ENCODE data around the gene BIRC3. TPM values are rescaled to one million over a fixed set of nuclear protein-coding genes. Genes with fewer than 3 reads are reported as not detected.
"Not testable (repeated sequence)": the region's sequence is repeated elsewhere in the genome, so short reads cannot be mapped to it uniquely, and the experiment has no call there.

Gene BIRC3
- total and polyA plus RNA-seq, 8 donors: 4.8 to 47.3 (median 8.2) TPM

GRCh38 chr11:102361086-102362031 is 44.1 kb downstream of the BIRC3 start:
- intact Hi-C loops (cut with DNase I): loop anchor here in 1 of 3 donors (10.0 kb wide), 1 partner anchor 133 kb away; no protein-coding TSS in a partner anchor
- TF ChIP-seq CTCF (IDR thresholded peaks at IDR 0.05): no peak
- 91 to 94% methylated on average over 5 of the region's 5 CpGs for WGBS, 2 donors
- FAIRE-seq (no peak), ATAC-seq (peak in 1 of 4 donors; percentile 18), DNase-seq (no peak)
- H3K27me3 ChIP-seq: no peaks in the 10 kb centered on the region
- peaks cover 0 to 36% (median 15%) of the 10 kb centered on the region in 3 donors for H3K36me3 ChIP-seq
- no peak overlapping the region for H3K27ac ChIP-seq
- no peaks in the 10 kb centered on the region for H3K9me3 ChIP-seq
- no peak overlapping the region for H3K4me3 ChIP-seq
- peaks cover 0 to 8% (median 0%) of the 10 kb centered on the region in 3 donors for H3K4me1 ChIP-seq

GRCh38 chr11:102364991-102365390 is 47.7 kb downstream of the BIRC3 start:
- ATAC-seq: no peak
- no peak overlapping the region for H3K4me3 ChIP-seq
- no peaks in the 10 kb centered on the region for H3K4me1 ChIP-seq
- H3K27me3 ChIP-seq: no peaks in the 10 kb centered on the region
- TF ChIP-seq CTCF (IDR thresholded peaks at IDR 0.05): no peak
- H3K27ac ChIP-seq: no peak overlapping the region
- intact Hi-C loops (cut with DNase I): loop anchor here in 1 of 3 donors (10.0 kb wide), 1 partner anchor 130 kb away; no protein-coding TSS in a partner anchor
- FAIRE-seq: no peak
- DNase-seq: no peak
- H3K9me3 ChIP-seq: no peaks in the 10 kb centered on the region
- peaks cover 0 to 51% (median 19%) of the 10 kb centered on the region in 3 donors for H3K36me3 ChIP-seq
- WGBS, 2 donors: 72 to 87% methylated on average over 1 of the region's 1 CpG

- no peak for DNase-seq
- no peak for FAIRE-seq
- WGBS, 2 donors: 31 to 32% methylated on average over 6 of the region's 6 CpGs
These were observed 50.1 kb downstream of the BIRC3 start for GRCh38 chr11:102367364-102367763.

GRCh38 chr11:102368472-102368871 is 51.2 kb downstream of the BIRC3 start:
- TF ChIP-seq CTCF (IDR thresholded peaks at IDR 0.05): no peak
- Histone ChIP-seq H3K36me3 (peaks cover 0 to 41% (median 12%) of the 10 kb centered on the region in 3 donors), H3K27me3 (no peaks in the 10 kb centered on the region), H3K27ac (no peak overlapping the region), H3K4me1 (no peaks in the 10 kb centered on the region), H3K9me3 (no peaks in the 10 kb centered on the region), H3K4me3 (no peak overlapping the region)
- DNase-seq (no peak), ATAC-seq (no peak), FAIRE-seq (no peak)
- WGBS, 2 donors: 96 to 97% methylated on average over 3 of the region's 3 CpGs
- intact Hi-C loops (cut with DNase I): loop anchor here in 1 of 3 donors (10.0 kb wide), 1 partner anchor 126 kb away; no protein-coding TSS in a partner anchor

More at GRCh38 chr11:102367364-102367763, 50.1 kb downstream of the BIRC3 start:
- no peaks in the 10 kb centered on the region for H3K4me1 ChIP-seq
- peak overlapping the region in 2 of 4 donors; percentile 28 for H3K27ac ChIP-seq
- TF ChIP-seq CTCF (IDR thresholded peaks at IDR 0.05): no peak
- H3K27me3 ChIP-seq: no peaks in the 10 kb centered on the region
- intact Hi-C loops (cut with DNase I): loop anchor here in 1 of 3 donors (10.0 kb wide), 1 partner anchor 127 kb away; no protein-coding TSS in a partner anchor
- H3K36me3 ChIP-seq: peaks cover 0 to 47% (median 18%) of the 10 kb centered on the region in 3 donors
- no peaks in the 10 kb centered on the region for H3K9me3 ChIP-seq
- H3K4me3 ChIP-seq: no peak overlapping the region
- ATAC-seq: peak; percentile 28 to 59 (median 50)

GRCh38 chr11:102374633-102375424 is 57.5 kb downstream of the BIRC3 start:
- intact Hi-C loops (cut with DNase I); H3K9me3 ChIP-seq; H3K27me3 ChIP-seq; FAIRE-seq: not testable (repeated sequence)
- Histone ChIP-seq H3K27ac (peak overlapping the region in 3 of 4 donors; percentile 10 to 63 (median 59)), H3K36me3 (peaks cover 0 to 18% (median 9%) of the 10 kb centered on the region in 3 donors), H3K4me1 (peaks cover 0 to 13% (median 12%) of the 10 kb centered on the region in 3 donors), H3K4me3 (peak overlapping the region in 3 of 4 donors; percentile 19 to 41 (median 36))
- DNase-seq (peak in 4 of 6 donors; percentile 40 to 73 (median 66)), ATAC-seq (peak; percentile 96 to 100 (median 100))
- 41 to 49% methylated on average over 28 to 31 of the region's 31 CpGs for WGBS, 2 donors
